ENCODE measurements around the gene USB1. TPM values are rescaled to one million over a fixed set of nuclear protein-coding genes. Genes with fewer than 3 reads are reported as not detected.

USB1 gene
- total and polyA plus RNA-seq, 4 donors: 8.9 to 40.7 (median 28.3) TPM

- Histone ChIP-seq H3K27ac (ENCODE audit: low read depth in 1 of 2, low read length in 2 of 2) (no peak overlapping the region), H3K4me3 (ENCODE audit: low read depth in 1 of 3, low read length in 3 of 3) (no peak overlapping the region), H3K36me3 (ENCODE audit: control insufficient read depth in 4 of 4, insufficient read depth in 3 of 4, low read depth in 1 of 4, low read length in 3 of 4) (no peaks in the 10 kb centered on the region), H3K4me1 (ENCODE audit: control insufficient read depth in 4 of 4, insufficient read depth in 4 of 4, low read length in 3 of 4) (peaks cover 0 to 10% (median 6%) of the 10 kb centered on the region in 4 donors), H3K27me3 (ENCODE audit: control insufficient read depth in 4 of 4, insufficient read depth in 4 of 4, low read length in 3 of 4) (no peaks in the 10 kb centered on the region), H3K9me3 (ENCODE audit: control insufficient read depth in 4 of 4, low read length in 3 of 4) (no peaks in the 10 kb centered on the region), H3K9ac (ENCODE audit: low read depth in 1 of 2, low read length in 2 of 2) (no peak overlapping the region)
- TF ChIP-seq HNF4A (conservative IDR thresholded peaks at IDR 0.05) (no peak), ZBTB33 (IDR thresholded peaks at IDR 0.05) (no peak), TAF1 (conservative IDR thresholded peaks at IDR 0.05) (no peak), CTCF (IDR thresholded peaks at IDR 0.05; ENCODE audit: low read depth, low read length, missing input control) (no peak), SP1 (IDR thresholded peaks at IDR 0.05) (no peak), HNF4G (IDR thresholded peaks at IDR 0.05) (no peak), FOXA1 (IDR thresholded peaks at IDR 0.05) (no peak), JUND (IDR thresholded peaks at IDR 0.05) (no peak), EGR1 (IDR thresholded peaks at IDR 0.05; ENCODE audit: low read depth in 2 of 2) (no peak), RAD21 (IDR thresholded peaks at IDR 0.05) (no peak)
- 62% methylated on average over 9 of the region's 9 CpGs for WGBS
- no peak for DNase-seq (ENCODE audit: low spot score)
These were observed 15.0 kb upstream of the USB1 start for GRCh38 chr16:57986196-57986595.

- Histone ChIP-seq H3K4me1 (ENCODE audit: control insufficient read depth in 4 of 4, insufficient read depth in 4 of 4, low read length in 3 of 4) (peaks cover 0 to 10% (median 6%) of the 10 kb centered on the region in 4 donors), H3K9ac (ENCODE audit: low read depth in 1 of 2, low read length in 2 of 2) (no peak overlapping the region), H3K9me3 (ENCODE audit: control insufficient read depth in 4 of 4, low read length in 3 of 4) (no peaks in the 10 kb centered on the region), H3K36me3 (ENCODE audit: control insufficient read depth in 4 of 4, insufficient read depth in 3 of 4, low read depth in 1 of 4, low read length in 3 of 4) (no peaks in the 10 kb centered on the region), H3K27ac (ENCODE audit: low read depth in 1 of 2, low read length in 2 of 2) (no peak overlapping the region), H3K27me3 (ENCODE audit: control insufficient read depth in 4 of 4, insufficient read depth in 4 of 4, low read length in 3 of 4) (no peaks in the 10 kb centered on the region), H3K4me3 (ENCODE audit: low read depth in 1 of 3, low read length in 3 of 3) (no peak overlapping the region)
- TF ChIP-seq EGR1 (IDR thresholded peaks at IDR 0.05; ENCODE audit: low read depth in 2 of 2) (no peak), FOXA2 (IDR thresholded peaks at IDR 0.05) (no peak), ZBTB33 (IDR thresholded peaks at IDR 0.05) (no peak), RXRA (IDR thresholded peaks at IDR 0.05) (no peak), YY1 (IDR thresholded peaks at IDR 0.05) (no peak), CTCF (IDR thresholded peaks at IDR 0.05; ENCODE audit: low read depth, low read length, missing input control) (no peak), NR2F2 (IDR thresholded peaks at IDR 0.05) (no peak), FOXA1 (IDR thresholded peaks at IDR 0.05) (no peak), SP1 (IDR thresholded peaks at IDR 0.05) (no peak), HNF4G (IDR thresholded peaks at IDR 0.05) (no peak)
- TF ChIP-seq, protein P1, sequence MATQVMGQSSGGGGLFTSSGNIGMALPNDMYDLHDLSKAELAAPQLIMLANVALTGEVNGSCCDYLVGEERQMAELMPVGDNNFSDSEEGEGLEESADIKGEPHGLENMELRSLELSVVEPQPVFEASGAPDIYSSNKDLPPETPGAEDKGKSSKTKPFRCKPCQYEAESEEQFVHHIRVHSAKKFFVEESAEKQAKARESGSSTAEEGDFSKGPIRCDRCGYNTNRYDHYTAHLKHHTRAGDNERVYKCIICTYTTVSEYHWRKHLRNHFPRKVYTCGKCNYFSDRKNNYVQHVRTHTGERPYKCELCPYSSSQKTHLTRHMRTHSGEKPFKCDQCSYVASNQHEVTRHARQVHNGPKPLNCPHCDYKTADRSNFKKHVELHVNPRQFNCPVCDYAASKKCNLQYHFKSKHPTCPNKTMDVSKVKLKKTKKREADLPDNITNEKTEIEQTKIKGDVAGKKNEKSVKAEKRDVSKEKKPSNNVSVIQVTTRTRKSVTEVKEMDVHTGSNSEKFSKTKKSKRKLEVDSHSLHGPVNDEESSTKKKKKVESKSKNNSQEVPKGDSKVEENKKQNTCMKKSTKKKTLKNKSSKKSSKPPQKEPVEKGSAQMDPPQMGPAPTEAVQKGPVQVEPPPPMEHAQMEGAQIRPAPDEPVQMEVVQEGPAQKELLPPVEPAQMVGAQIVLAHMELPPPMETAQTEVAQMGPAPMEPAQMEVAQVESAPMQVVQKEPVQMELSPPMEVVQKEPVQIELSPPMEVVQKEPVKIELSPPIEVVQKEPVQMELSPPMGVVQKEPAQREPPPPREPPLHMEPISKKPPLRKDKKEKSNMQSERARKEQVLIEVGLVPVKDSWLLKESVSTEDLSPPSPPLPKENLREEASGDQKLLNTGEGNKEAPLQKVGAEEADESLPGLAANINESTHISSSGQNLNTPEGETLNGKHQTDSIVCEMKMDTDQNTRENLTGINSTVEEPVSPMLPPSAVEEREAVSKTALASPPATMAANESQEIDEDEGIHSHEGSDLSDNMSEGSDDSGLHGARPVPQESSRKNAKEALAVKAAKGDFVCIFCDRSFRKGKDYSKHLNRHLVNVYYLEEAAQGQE (IDR thresholded peaks at IDR 0.05): no peak
- TF ChIP-seq, protein P2, sequence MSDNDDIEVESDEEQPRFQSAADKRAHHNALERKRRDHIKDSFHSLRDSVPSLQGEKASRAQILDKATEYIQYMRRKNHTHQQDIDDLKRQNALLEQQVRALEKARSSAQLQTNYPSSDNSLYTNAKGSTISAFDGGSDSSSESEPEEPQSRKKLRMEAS (IDR thresholded peaks at IDR 0.05): no peak
- TF ChIP-seq, protein P3, sequence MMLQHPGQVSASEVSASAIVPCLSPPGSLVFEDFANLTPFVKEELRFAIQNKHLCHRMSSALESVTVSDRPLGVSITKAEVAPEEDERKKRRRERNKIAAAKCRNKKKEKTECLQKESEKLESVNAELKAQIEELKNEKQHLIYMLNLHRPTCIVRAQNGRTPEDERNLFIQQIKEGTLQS (IDR thresholded peaks at IDR 0.05): no peak
- WGBS: 96% methylated on average over 8 of the region's 8 CpGs
- DNase-seq (ENCODE audit: low spot score): no peak
These were observed 13.6 kb upstream of the USB1 start for GRCh38 chr16:57987441-57988177.

Measured in liver (tissue), 9 donors.